Subcutaneous abdominal adipose tissue (tissue), 5 donors: ENCODE results near the gene CLN6.
A peak's percentile ranks its signal among the peaks of the same experiment; 100 is the strongest.

Experiments used
- H3K27ac ChIP-seq: one replicate; pipeline ENCODE4 v1.7.0; 2013; ENCODE audit warnings: low read depth, mild to moderate bottlenecking, inconsistent platforms, low read length, moderate library complexity
- H3K27me3 ChIP-seq, 5 donors: one replicate each; pipeline ENCODE4 v1.7.0; 2013; ENCODE audit warnings: low read length in 5 of 5, inconsistent platforms in 1 of 5; ENCODE audit not compliant: control insufficient read depth in 5 of 5, insufficient read depth in 4 of 5
- H3K36me3 ChIP-seq, 5 donors: one replicate each; pipeline ENCODE4 v1.7.0; 2013; ENCODE audit warnings: low read length in 5 of 5; ENCODE audit not compliant: control insufficient read depth in 5 of 5, insufficient read depth in 5 of 5
- H3K4me1 ChIP-seq, 5 donors: one replicate each; pipeline ENCODE4 v1.7.0; 2013; ENCODE audit warnings: low read length in 5 of 5, mild to moderate bottlenecking in 3 of 5, moderate library complexity in 1 of 5; ENCODE audit not compliant: control insufficient read depth in 5 of 5, insufficient read depth in 5 of 5
- H3K4me3 ChIP-seq, 5 donors: one replicate each; pipeline ENCODE4 v1.7.0; 2013; ENCODE audit warnings: low read length in 5 of 5, low read depth in 1 of 5
- H3K9ac ChIP-seq, 5 donors: one replicate each; pipeline ENCODE4 v1.7.0; 2013; ENCODE audit warnings: low read length in 5 of 5, mild to moderate bottlenecking in 4 of 5, moderate library complexity in 3 of 5
- H3K9me3 ChIP-seq, 5 donors: one replicate each; pipeline ENCODE4 v1.7.0; 2013; ENCODE audit warnings: low read length in 5 of 5; ENCODE audit not compliant: control insufficient read depth in 5 of 5
- donor health status: healthy.
- donor health status: healthy.
- donor health status: healthy.
- donor health status: healthy.
- donor health status: healthy.

Gene CLN6

DNA sequence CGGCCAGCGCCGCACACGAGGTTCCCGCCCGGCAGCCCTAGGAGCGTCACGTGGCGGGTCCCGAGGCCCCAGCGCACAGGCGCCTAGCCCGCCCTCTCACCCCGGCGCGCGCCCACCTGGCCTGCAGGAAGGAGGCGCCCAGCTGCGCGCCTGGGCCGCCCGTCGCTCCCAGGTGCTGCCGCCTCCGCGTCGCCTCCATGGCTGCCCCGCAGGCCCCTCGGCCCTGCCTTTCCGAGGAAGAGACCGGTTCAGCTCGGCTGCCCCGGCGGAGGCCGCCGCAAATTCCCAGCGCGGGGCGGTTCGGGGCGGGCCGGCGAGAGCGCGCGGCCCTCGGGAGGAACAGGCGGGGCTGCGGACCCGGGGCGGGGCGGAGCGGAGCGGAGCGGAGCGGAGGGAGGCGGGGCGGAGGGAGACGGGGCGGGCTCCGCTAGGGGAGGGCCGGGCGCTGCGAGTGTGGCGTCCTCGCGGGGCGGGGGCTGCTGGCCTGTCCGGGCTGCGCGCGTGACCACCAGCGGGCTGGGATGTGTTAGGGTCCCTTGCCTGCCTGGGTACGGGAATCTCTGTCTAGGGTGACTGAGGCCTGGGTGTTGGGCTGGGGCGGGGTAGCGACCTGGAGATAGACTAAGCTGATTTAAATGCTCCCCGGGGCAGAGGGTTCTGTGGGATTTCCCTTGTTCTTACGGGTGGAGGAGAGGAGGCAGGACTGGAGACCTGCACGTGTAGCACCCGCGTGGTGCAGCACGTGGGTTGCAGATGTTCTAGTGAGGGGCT, at the start of gene CLN6:
Gene CLN6 (minus strand): TSS at position 343 of the 771 bp plus-strand sequence. CDS start 144 bp downstream, at position 199.
- Histone ChIP-seq H3K27ac (peak within 1 kb of the TSS; percentile 46), H3K27me3 (no peaks in the 10 kb centered on the region), H3K4me3 (peak within 1 kb of the TSS; percentile 75 to 85 (median 80)), H3K36me3 (no peaks in the 10 kb centered on the region), H3K9ac (peak within 1 kb of the TSS; percentile 75 to 84 (median 76)), H3K9me3 (no peaks in the 10 kb centered on the region), H3K4me1 (peaks cover 5 to 46% (median 30%) of the 10 kb centered on the region in 5 donors)

DNA sequence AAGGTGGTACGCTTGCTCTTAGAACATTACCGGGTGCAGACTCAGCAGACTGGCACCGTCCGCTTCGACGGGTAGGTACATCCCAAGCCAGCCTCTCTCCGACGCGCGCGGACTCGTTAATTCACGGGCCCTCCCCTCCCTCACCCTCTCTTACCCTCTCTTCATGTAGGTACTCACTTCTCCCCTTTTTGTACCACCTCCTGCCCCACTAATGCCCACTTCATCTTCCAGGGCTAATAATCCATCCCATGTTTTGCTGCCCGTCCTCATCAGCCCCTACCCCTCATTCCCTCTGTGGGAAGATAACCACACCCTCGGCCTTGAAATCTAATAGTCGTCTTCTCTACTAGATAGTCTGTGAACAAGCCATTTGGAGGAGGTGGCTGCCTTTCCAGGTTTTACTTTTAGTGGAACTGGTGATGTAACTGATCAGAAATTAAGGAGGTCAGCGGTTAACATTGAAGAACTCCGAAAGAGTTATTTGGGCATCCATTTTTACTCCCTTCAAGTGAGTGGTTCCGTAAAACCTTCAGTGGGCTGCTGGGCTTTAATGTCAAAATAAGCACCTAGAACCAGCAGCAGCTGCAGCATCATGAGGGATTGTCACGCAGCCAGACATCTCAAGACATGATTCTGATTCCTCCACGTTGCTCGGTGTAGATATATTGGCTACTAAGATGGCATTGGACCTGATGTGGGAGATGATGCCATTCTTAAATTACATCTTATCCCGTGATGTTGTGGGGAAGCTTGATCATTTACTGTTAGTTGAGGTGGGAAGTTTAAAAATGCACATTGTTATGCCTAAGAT, 49.3 kb upstream of the CLN6 start:
- Histone ChIP-seq H3K27ac (peak overlapping the region; percentile 97), H3K27me3 (no peaks in the 10 kb centered on the region), H3K4me3 (peak overlapping the region; percentile 82 to 98 (median 97)), H3K36me3 (peaks cover 0 to 2% (median 0%) of the 10 kb centered on the region in 5 donors), H3K9ac (peak overlapping the region; percentile 68 to 97 (median 92)), H3K4me1 (peaks cover 14 to 55% (median 53%) of the 10 kb centered on the region in 5 donors), H3K9me3 (no peaks in the 10 kb centered on the region)

DNA sequence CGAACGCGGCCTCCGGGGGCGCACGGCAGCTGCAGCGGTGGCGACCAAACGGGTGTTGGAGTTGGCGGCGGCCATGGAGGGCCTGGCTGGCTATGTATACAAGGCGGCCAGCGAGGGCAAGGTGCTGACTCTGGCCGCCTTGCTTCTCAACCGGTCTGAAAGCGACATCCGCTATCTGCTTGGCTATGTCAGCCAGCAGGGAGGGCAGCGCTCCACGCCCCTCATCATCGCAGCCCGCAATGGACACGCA, 48.7 kb upstream of the CLN6 start:
- Histone ChIP-seq H3K36me3 (peaks cover 0 to 2% (median 0%) of the 10 kb centered on the region in 5 donors), H3K4me1 (peaks cover 14 to 55% (median 52%) of the 10 kb centered on the region in 5 donors), H3K9ac (peak overlapping the region; percentile 68 to 97 (median 92)), H3K27me3 (no peaks in the 10 kb centered on the region), H3K27ac (peak overlapping the region; percentile 97), H3K9me3 (no peaks in the 10 kb centered on the region), H3K4me3 (peak overlapping the region; percentile 82 to 98 (median 97))

DNA sequence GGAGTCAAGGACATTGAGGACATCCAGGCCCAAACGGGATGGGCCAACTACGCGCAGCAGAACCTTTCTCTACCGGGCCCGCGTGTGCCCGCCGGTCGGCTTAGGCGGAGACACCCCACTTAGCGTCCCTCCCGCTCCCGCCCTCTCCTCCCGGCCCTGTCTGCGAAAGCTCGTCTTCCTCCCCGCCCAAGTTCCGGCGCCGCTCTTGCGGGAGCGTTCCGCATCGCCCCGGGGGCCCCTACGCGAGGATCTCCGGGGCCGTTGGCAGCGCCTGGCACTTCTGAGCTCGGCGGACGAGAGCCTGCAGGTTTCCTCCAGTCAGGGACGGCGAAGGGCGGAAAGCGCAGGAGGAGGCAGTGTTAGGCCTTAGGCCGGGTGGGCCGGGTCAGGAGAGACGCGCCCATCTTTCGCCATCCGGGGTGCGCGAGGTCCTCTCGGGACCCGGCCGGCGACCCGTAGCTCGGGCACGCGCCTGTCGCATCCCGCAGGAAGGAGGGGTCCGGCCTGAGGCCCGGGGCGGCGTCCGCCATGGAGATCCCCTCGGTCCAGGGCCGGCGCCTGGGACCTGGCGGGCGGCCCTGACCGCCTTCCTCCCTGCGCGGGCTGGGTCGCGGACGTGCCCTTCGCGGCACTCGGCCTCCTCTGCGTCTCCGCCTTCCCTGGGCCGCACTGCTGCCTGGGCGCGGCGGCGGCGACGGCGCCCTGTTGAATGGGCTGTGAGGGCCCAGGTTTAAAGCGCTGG, 48.2 kb upstream of the CLN6 start, which contains the start of gene FEM1B:
Gene FEM1B (plus strand): TSS at position 143 of the 742 bp plus-strand sequence. CDS start 673 bp downstream, outside the sequence.
- Histone ChIP-seq H3K9me3 (no peaks in the 10 kb centered on the region), H3K4me1 (peaks cover 14 to 55% (median 52%) of the 10 kb centered on the region in 5 donors), H3K27ac (peak within 1 kb of the TSS; percentile 97), H3K4me3 (peak within 1 kb of the TSS; percentile 82 to 98 (median 97)), H3K9ac (peak within 1 kb of the TSS; percentile 68 to 97 (median 92)), H3K27me3 (no peaks in the 10 kb centered on the region), H3K36me3 (peaks cover 0 to 2% (median 0%) of the 10 kb centered on the region in 5 donors)

DNA sequence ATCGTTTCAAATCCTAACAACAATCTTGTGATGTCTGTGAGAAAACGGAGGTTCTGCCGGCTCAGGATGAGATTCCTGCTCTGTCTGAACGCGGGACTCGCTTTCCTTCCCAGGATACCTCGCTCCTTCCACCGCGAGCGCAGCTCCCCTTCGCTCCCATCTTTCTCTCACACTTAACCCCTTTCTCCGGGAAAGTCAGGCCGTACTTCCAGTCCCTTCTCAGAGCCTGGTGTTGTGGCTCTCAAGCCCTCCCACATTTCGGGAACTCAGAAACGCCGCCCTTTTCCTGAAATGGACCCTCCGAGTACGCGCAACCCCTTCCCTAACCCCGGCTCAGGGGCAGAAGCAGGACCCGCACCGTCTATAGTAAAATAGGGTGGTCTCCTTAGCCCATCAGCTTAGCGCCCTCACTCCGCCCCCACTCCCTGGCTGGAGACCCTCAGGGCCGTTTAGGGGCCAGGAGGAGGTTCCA, 47.6 kb upstream of the CLN6 start:
- H3K9me3 ChIP-seq, result no peaks in the 10 kb centered on the region
- H3K9ac ChIP-seq, result peak overlapping the region; percentile 68 to 97 (median 90)
- peak overlapping the region; percentile 82 to 98 (median 89) for H3K4me3 ChIP-seq
- peak overlapping the region; percentile 97 for H3K27ac ChIP-seq
- H3K4me1 ChIP-seq, result peaks cover 14 to 54% (median 52%) of the 10 kb centered on the region in 5 donors
- peaks cover 0 to 2% (median 0%) of the 10 kb centered on the region in 5 donors for H3K36me3 ChIP-seq
- no peaks in the 10 kb centered on the region for H3K27me3 ChIP-seq

DNA sequence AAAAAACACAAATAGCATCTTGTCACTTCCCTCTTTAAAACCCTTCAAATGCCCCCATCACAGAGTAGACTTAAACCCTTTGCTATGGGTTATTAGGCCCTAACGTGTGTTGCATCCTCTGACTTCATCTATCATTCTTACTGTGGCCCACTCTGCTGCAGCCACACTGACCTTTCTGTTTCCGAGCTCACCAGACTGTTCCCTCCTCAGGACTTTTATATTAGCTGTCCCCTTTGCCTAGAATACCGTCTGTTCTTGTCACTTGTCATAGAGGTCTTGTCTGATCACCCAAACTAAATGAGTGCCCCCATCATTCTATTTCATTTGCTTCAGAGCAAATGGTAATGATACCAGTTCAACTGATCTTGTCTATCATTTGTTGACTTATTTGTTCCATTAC, 47.1 kb upstream of the CLN6 start:
- Histone ChIP-seq H3K36me3 (peaks cover 0 to 2% (median 0%) of the 10 kb centered on the region in 5 donors), H3K9ac (peak overlapping the region; percentile 68 to 97 (median 90)), H3K27me3 (no peaks in the 10 kb centered on the region), H3K4me1 (peaks cover 14 to 54% (median 52%) of the 10 kb centered on the region in 5 donors), H3K9me3 (no peaks in the 10 kb centered on the region), H3K27ac (peak overlapping the region; percentile 97), H3K4me3 (peak overlapping the region; percentile 82 to 98 (median 89))

DNA sequence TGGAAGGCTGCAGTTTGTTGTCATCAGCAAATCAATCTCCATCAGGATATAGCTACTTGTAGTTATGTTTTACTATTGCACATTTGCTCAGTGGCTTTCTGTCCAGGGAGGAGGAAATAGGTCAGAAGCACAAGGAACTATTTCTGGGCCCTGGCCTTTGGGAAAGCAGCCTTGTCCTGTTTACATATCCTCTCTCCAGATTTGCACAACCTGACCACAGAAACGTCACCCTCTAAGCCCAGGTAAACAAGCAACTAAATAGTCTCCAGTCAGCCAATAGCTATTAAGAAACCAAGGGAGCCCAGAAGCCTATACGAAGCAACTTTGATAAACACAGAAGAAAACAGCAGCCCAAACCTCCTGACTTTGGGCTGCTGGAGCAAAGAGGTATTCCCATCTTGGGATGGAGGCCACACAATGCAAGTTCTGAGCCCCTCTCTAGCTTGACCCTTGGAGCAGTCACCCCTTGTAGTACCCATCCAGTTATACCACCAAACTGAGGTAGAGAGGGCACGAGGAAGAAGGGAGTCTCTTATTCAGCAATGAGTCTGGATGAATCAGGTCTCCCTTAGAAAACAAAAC, 45.7 kb upstream of the CLN6 start:
- Histone ChIP-seq H3K4me3 (no peak overlapping the region), H3K9ac (no peak overlapping the region), H3K27ac (peak overlapping the region; percentile 97), H3K36me3 (peaks cover 0 to 2% (median 0%) of the 10 kb centered on the region in 5 donors), H3K9me3 (no peaks in the 10 kb centered on the region), H3K27me3 (no peaks in the 10 kb centered on the region), H3K4me1 (peaks cover 9 to 48% (median 39%) of the 10 kb centered on the region in 5 donors)

DNA sequence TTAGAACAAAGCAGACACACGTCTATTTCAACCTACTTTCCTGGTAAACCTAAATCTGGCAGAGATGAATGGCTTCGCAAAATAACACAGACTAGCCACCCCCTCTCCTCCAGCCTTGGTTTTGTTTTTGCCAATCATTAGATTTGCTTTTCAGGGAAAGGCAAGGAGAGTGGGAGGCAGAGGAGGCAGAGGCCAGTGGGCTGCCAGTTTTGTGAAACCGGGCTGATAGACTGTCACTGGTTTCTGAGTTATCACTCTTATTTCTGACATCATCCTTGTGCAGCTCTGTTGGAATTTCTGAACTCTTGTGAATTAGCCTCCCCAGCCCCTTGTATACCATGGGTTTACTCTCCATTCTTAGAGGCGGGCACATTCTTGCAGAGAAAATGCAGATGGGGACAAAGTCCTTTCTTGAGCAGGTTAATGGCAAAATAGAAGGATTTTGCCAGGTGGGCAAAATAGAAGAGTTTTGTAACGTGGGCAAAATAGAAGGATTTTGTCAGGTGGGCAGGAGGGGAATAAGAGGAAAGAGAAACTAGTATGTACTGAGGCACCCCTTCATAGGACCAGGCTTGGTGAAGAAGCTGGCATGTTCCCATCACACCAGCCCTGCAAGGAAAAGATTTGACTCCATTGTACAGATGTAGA, 44.8 kb upstream of the CLN6 start:
- Histone ChIP-seq H3K9ac (no peak overlapping the region), H3K9me3 (no peaks in the 10 kb centered on the region)

DNA sequence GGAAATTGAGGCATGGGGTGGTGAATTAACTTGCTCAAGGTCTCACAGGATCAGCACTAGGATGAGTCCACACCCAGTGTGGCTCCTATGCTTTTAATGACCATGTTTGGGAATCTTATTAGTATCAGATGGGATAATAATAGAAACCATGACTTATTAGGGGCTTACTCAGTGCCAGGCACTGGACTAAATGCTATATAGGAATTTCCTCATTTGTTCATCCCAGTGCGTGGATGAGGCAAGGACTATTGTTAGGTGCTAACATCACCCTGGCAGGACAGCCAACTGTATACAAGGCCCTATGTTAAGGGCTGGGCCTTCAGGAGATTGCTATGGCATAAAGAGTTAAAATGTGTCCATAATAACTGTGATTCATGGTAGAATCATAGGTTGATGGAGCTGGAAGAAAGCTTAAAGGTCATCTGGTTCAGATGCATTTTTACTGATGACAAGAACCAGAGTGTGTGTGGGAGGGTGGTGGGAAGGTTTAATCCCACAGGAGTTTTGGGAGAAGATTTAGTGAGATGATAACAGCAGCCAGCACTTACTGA, 43.3 kb upstream of the CLN6 start:
- H3K27me3 ChIP-seq, result no peaks in the 10 kb centered on the region
- peaks cover 2 to 28% (median 18%) of the 10 kb centered on the region in 5 donors for H3K4me1 ChIP-seq
- peak overlapping the region in 2 of 5 donors; percentile 9 to 17 for H3K9ac ChIP-seq
- H3K27ac ChIP-seq, result no peak overlapping the region
- no peaks in the 10 kb centered on the region for H3K9me3 ChIP-seq
- H3K4me3 ChIP-seq, result no peak overlapping the region
- no peaks in the 10 kb centered on the region for H3K36me3 ChIP-seq

More for the DNA sequence above, 44.8 kb upstream of the CLN6 start:
- H3K4me1 ChIP-seq, result peaks cover 4 to 39% (median 30%) of the 10 kb centered on the region in 5 donors
- H3K4me3 ChIP-seq, result no peak overlapping the region
- H3K36me3 ChIP-seq, result no peaks in the 10 kb centered on the region
- no peak overlapping the region for H3K27ac ChIP-seq
- H3K27me3 ChIP-seq, result no peaks in the 10 kb centered on the region
